ENCODE results near the gene NIPAL4.

GRCh38 chr5:157521704-157522029 is 61.7 kb downstream of the NIPAL4 start:
- TF ChIP-seq CTCF (IDR thresholded peaks at IDR 0.05; ENCODE audit: insufficient read depth, low read length), result no peak
- no peak for TF ChIP-seq REST (IDR thresholded peaks at IDR 0.05; ENCODE audit: insufficient replicate concordance, low read depth)
- TF ChIP-seq GABPA (IDR thresholded peaks at IDR 0.05; ENCODE audit: low read depth), result no peak

Data from HL-60 (cell line).